Measurements from ENCODE around the gene ADNP2.

GRCh38 chr18:80181642-80182461 is 72.8 kb downstream of the ADNP2 start:
- TF ChIP-seq, protein P1, sequence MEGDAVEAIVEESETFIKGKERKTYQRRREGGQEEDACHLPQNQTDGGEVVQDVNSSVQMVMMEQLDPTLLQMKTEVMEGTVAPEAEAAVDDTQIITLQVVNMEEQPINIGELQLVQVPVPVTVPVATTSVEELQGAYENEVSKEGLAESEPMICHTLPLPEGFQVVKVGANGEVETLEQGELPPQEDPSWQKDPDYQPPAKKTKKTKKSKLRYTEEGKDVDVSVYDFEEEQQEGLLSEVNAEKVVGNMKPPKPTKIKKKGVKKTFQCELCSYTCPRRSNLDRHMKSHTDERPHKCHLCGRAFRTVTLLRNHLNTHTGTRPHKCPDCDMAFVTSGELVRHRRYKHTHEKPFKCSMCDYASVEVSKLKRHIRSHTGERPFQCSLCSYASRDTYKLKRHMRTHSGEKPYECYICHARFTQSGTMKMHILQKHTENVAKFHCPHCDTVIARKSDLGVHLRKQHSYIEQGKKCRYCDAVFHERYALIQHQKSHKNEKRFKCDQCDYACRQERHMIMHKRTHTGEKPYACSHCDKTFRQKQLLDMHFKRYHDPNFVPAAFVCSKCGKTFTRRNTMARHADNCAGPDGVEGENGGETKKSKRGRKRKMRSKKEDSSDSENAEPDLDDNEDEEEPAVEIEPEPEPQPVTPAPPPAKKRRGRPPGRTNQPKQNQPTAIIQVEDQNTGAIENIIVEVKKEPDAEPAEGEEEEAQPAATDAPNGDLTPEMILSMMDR (conservative IDR thresholded peaks at IDR 0.05; ENCODE audit: low read depth in 2 of 2), result no peak
- TF ChIP-seq, protein P2, sequence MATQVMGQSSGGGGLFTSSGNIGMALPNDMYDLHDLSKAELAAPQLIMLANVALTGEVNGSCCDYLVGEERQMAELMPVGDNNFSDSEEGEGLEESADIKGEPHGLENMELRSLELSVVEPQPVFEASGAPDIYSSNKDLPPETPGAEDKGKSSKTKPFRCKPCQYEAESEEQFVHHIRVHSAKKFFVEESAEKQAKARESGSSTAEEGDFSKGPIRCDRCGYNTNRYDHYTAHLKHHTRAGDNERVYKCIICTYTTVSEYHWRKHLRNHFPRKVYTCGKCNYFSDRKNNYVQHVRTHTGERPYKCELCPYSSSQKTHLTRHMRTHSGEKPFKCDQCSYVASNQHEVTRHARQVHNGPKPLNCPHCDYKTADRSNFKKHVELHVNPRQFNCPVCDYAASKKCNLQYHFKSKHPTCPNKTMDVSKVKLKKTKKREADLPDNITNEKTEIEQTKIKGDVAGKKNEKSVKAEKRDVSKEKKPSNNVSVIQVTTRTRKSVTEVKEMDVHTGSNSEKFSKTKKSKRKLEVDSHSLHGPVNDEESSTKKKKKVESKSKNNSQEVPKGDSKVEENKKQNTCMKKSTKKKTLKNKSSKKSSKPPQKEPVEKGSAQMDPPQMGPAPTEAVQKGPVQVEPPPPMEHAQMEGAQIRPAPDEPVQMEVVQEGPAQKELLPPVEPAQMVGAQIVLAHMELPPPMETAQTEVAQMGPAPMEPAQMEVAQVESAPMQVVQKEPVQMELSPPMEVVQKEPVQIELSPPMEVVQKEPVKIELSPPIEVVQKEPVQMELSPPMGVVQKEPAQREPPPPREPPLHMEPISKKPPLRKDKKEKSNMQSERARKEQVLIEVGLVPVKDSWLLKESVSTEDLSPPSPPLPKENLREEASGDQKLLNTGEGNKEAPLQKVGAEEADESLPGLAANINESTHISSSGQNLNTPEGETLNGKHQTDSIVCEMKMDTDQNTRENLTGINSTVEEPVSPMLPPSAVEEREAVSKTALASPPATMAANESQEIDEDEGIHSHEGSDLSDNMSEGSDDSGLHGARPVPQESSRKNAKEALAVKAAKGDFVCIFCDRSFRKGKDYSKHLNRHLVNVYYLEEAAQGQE (IDR thresholded peaks at IDR 0.05; ENCODE audit: unreplicated experiment), result no peak
- TF ChIP-seq EZH2phosphoT487 (IDR thresholded peaks at IDR 0.05; ENCODE audit: unreplicated experiment), result no peak
- TF ChIP-seq, protein P3, sequence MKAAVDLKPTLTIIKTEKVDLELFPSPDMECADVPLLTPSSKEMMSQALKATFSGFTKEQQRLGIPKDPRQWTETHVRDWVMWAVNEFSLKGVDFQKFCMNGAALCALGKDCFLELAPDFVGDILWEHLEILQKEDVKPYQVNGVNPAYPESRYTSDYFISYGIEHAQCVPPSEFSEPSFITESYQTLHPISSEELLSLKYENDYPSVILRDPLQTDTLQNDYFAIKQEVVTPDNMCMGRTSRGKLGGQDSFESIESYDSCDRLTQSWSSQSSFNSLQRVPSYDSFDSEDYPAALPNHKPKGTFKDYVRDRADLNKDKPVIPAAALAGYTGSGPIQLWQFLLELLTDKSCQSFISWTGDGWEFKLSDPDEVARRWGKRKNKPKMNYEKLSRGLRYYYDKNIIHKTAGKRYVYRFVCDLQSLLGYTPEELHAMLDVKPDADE (IDR thresholded peaks at IDR 0.05), result no peak
- no peak for TF ChIP-seq JUNB (IDR thresholded peaks at IDR 0.05; ENCODE audit: unreplicated experiment)
- no peak for TF ChIP-seq ZNF114 (CRISPR knock-in tag; IDR thresholded peaks at IDR 0.05)
- TF ChIP-seq POLR2AphosphoS5 (IDR thresholded peaks at IDR 0.05; ENCODE audit: low read depth), result no peak
- TF ChIP-seq EZH2 (IDR thresholded peaks at IDR 0.05; ENCODE audit: low read depth, unreplicated experiment), result no peak
- no peak for TF ChIP-seq CREB1 (CRISPR knock-in tag; IDR thresholded peaks at IDR 0.05; ENCODE audit: low read depth)
- no peak for TF ChIP-seq STAT1 (IDR thresholded peaks at IDR 0.05; ENCODE audit: unreplicated experiment)
- TF ChIP-seq, protein P4, sequence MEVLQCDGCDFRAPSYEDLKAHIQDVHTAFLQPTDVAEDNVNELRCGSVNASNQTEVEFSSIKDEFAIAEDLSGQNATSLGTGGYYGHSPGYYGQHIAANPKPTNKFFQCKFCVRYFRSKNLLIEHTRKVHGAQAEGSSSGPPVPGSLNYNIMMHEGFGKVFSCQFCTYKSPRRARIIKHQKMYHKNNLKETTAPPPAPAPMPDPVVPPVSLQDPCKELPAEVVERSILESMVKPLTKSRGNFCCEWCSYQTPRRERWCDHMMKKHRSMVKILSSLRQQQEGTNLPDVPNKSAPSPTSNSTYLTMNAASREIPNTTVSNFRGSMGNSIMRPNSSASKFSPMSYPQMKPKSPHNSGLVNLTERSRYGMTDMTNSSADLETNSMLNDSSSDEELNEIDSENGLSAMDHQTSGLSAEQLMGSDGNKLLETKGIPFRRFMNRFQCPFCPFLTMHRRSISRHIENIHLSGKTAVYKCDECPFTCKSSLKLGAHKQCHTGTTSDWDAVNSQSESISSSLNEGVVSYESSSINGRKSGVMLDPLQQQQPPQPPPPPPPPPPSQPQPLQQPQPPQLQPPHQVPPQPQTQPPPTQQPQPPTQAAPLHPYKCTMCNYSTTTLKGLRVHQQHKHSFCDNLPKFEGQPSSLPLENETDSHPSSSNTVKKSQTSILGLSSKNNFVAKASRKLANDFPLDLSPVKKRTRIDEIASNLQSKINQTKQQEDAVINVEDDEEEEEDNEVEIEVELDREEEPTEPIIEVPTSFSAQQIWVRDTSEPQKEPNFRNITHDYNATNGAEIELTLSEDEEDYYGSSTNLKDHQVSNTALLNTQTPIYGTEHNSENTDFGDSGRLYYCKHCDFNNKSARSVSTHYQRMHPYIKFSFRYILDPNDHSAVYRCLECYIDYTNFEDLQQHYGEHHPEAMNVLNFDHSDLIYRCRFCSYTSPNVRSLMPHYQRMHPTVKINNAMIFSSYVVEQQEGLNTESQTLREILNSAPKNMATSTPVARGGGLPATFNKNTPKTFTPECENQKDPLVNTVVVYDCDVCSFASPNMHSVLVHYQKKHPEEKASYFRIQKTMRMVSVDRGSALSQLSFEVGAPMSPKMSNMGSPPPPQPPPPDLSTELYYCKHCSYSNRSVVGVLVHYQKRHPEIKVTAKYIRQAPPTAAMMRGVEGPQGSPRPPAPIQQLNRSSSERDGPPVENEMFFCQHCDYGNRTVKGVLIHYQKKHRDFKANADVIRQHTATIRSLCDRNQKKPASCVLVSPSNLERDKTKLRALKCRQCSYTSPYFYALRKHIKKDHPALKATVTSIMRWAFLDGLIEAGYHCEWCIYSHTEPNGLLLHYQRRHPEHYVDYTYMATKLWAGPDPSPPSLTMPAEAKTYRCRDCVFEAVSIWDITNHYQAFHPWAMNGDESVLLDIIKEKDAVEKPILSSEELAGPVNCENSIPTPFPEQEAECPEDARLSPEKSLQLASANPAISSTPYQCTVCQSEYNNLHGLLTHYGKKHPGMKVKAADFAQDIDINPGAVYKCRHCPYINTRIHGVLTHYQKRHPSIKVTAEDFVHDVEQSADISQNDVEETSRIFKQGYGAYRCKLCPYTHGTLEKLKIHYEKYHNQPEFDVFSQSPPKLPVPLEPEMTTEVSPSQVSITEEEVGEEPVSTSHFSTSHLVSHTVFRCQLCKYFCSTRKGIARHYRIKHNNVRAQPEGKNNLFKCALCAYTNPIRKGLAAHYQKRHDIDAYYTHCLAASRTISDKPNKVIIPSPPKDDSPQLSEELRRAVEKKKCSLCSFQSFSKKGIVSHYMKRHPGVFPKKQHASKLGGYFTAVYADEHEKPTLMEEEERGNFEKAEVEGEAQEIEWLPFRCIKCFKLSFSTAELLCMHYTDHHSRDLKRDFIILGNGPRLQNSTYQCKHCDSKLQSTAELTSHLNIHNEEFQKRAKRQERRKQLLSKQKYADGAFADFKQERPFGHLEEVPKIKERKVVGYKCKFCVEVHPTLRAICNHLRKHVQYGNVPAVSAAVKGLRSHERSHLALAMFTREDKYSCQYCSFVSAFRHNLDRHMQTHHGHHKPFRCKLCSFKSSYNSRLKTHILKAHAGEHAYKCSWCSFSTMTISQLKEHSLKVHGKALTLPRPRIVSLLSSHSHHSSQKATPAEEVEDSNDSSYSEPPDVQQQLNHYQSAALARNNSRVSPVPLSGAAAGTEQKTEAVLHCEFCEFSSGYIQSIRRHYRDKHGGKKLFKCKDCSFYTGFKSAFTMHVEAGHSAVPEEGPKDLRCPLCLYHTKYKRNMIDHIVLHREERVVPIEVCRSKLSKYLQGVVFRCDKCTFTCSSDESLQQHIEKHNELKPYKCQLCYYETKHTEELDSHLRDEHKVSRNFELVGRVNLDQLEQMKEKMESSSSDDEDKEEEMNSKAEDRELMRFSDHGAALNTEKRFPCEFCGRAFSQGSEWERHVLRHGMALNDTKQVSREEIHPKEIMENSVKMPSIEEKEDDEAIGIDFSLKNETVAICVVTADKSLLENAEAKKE (CRISPR knock-in tag; IDR thresholded peaks at IDR 0.05), result no peak
- TF ChIP-seq ZNF331 (CRISPR knock-in tag; IDR thresholded peaks at IDR 0.05; ENCODE audit: low read depth), result no peak

Data from GM23338 (cell line).